ENCODE results near the gene MYRIP.
"Not testable (repeated sequence)": the region's sequence is repeated elsewhere in the genome, so short reads cannot be mapped to it uniquely, and the experiment has no call there.

MYRIP gene

DNA sequence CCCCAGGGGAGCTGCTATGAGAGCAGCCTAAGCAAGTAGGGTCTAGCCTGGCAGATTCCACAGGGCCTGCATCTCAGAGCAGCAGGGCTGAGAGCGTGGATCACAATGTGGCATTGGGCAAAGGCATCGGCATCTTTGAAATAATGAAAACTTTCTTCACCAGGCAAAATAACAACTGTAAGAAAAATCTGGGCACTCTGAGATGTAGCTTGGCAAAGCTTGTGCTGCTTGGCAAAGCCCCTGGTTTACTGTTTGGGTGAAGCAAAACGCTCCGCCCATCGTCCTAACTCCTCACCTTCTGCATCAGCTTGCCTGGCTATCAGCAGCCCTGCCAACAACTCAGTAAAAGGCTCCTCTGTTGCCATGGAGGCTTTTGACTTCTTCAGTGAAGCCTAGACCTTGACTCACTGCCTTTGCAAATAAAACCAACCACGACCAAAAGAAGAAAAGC lies 287.3 kb downstream of the MYRIP start:
- DNase-seq = peak; percentile 20

- peak; percentile 20 for DNase-seq
Measured at GRCh38 chr3:40097131-40098117, 288.0 kb downstream of the MYRIP start.

- no peak for DNase-seq
Measured at GRCh38 chr3:40098261-40098759, 288.9 kb downstream of the MYRIP start.

- DNase-seq = no peak
Measured at GRCh38 chr3:40099871-40100270, 290.5 kb downstream of the MYRIP start.

DNA sequence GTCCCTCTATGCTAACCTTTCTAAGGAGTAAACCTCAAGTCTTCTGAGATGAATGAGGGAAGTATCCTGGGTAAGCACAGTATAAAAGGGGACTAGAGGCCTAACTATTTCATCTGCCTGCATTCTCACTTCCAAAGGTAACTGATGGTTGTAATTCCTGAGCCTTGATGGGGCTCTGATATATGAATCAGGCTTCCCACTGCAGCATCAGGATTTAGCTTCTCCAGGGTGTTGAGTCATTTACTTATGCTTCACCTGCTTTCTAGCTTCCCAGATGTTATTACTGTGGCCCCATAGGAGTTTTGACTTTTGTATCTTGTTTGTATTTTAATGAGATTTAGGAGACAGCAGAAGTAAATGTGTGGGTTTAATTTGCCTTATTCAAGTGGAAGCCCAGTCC lies 292.8 kb downstream of the MYRIP start:
- DNase-seq = no peak

GRCh38 chr3:40103829-40104228 lies 294.4 kb downstream of the MYRIP start:
- DNase-seq = no peak

- DNase-seq = no peak
Measured at GRCh38 chr3:40104441-40104840, 295.0 kb downstream of the MYRIP start.

- DNase-seq = no peak
Measured at GRCh38 chr3:40108643-40109042, 299.2 kb downstream of the MYRIP start.

GRCh38 chr3:40109641-40110490 lies 300.5 kb downstream of the MYRIP start:
- DNase-seq = peak; percentile 43

DNA sequence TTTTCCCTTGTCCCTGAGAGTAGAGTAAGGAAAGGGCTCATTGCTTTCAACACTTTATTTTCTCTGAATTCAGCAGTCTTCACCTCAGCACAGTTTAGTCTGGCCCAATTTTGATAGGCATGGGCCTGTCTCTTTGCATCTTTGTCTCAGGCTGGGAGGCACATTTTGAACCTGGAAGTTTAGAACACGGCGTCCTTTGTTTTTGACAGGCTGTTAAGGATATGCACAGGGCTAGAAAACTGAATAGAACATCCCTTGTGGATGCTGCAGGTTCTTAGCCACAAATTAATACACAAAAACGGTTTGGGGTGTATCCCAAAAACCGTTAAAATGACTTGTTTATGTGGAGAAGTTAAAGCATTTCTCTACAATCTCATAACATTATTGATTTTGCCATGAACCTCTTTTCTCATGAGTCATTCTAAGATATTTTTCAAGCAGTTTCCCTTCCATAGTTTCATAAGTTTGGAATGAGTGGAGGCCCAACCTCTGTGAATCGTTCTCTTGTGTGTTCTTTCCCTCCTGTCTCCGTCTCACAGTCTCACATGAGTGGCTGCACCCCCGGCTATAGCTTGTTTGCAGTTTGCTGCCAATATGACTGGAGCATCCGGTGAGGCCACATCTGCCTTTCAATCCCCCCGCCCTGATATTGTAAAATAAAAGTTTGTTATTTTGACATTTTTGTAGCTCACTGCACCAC lies 307.2 kb downstream of the MYRIP start:
- DNase-seq = peak; percentile 67

- peak; percentile 55 for DNase-seq
Measured at GRCh38 chr3:40118091-40118490, 308.7 kb downstream of the MYRIP start.

DNA sequence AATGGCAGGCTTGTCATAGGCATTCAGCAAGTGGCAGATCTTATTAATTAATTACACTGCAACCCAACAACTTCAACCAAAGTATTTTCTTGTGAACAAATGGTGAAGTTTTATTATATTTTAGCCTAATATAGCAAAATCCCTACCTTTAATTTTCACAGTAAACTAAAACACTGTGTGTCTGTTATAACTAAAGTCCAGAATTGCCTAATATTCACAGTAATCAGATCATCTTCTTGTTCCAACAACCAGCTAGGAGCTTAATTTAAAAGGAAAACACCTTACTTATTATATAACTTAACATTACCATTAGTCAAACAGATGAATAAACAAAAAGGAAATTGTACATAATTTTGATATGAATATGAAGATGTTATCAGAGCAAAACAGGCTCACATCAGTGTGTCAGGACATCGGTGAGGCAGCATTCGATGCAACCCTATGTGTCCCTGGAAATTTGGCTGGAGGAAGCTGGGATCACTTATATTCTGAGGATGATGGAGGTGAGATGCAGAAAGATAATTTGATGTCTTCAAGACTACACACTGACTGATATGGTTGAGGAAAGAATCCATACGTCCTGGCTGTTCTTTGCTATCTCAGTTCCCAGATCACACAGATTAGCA lies 310.8 kb downstream of the MYRIP start:
- DNase-seq = no peak

DNA sequence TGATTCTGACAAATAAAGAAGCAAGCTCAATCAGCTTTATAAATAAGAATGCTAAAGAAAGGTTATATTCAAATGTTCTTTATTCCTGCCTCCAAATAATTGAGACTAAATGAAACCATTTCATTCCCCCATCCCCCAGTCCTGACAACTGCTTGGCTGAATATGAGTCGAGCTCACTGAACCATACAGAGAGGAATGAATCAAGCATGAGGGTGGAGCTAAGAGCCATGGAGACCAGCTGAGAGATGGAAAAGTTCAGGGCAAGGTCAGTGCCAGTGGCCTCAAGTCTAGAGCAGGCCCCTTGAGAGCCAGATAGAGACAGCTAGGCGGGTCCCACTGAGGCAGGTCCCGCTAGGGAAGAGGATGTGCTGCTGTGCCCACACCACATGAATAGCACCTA lies 311.4 kb downstream of the MYRIP start:
- DNase-seq = peak; percentile 66

DNA sequence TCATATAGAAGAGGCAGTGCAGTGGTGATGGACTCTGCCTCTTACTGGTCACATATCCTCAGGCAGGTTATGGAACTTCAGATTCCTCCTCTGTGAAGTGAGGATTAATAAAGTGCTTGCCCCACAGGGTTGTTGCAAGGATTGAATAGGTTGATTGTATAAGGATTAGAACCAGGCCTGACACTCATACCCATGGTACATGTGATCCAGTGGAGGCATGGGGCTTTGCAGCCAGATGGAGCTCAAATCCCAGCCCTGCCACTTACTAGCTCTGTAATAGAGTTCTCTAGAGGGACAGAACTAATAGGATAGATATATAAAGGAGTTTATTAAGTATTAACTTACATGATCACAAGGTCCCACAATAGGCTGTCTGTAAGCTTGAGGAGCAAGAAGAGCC lies 315.5 kb downstream of the MYRIP start:
- no peak for DNase-seq

DNA sequence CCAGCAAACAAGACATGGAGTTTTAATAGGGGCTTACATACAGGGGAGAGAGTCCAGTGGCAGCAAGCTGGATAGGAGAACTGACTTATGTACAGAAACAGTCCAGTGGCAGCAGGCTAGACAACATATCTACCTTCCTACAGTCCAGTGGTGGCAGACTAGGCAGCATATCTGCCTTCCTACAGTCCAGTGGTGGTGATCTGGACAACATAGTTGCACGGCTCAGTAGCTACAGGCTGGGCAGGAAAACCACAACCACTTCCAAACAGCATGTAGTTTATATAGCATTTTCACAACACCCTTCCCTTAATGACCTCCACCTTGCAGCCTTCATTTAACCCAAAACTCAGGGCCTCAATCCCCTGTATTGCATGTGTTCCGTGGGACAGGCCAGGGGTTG lies 318.8 kb downstream of the MYRIP start:
- no peak for DNase-seq

GRCh38 chr3:40129510-40129909 lies 320.1 kb downstream of the MYRIP start:
- DNase-seq = no peak

GRCh38 chr3:40129981-40130380 lies 320.6 kb downstream of the MYRIP start:
- no peak for DNase-seq

- DNase-seq = peak; percentile 62
Measured at GRCh38 chr3:40130721-40131120, 321.3 kb downstream of the MYRIP start.

DNA sequence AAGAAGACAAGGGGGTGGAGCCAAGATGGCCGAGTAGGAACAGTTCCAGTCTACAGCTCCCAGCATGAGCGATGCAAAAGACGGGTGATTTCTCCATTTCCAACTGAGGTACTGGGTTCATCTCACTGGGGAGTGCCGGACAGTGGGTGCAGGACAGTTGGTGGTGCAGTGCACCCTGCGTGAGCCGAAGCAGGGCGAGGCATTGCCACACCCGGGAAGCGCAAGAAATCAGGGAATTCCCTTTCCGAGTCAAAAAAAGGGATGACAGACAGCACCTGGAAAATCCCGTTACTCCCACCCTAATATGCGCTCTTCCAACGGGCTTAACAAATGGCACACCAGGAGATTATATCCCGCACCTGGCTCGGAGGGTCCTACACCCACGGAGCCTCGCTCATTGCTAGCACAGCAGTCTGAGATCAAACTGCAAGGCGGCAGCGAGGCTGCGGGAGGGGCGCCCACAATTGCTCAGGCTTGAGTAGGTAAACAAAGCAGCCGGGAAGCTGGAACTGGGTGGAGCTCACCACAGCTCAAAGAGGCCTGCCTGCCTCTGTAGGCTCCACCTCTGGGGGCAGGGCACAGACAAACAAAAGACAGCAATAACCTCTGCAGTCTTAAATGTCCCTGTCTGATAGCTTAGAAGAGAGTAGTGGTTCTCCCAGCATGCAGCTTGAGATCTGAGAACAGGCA lies 324.6 kb downstream of the MYRIP start:
- DNase-seq = not testable (repeated sequence)

GRCh38 chr3:40137591-40138295 lies 328.3 kb downstream of the MYRIP start:
- DNase-seq = peak; percentile 84
